ENCODE results near the gene EVL.

The EVL gene

DNA sequence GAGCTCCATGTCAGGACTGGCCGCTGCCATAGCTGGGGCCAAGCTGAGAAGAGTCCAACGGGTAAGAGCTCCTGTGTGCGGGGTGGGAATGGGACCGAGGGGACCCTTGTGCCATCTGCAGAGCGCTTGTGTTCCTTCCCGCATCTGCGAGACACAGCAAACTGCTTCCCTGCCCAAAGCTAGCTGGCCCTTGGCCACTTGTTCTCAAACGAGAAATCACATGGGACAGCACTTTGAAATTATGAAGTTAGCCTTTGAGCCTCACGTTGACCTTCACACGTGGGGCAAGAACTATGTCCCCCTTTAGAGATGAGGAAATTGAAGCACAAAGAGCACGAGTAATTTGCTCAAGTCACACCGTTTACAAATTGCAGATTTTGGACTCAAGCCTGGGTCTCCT lies 63.5 kb downstream of the EVL start:
- DNase-seq (ENCODE audit: low read depth in 2 of 2): no peak

DNA sequence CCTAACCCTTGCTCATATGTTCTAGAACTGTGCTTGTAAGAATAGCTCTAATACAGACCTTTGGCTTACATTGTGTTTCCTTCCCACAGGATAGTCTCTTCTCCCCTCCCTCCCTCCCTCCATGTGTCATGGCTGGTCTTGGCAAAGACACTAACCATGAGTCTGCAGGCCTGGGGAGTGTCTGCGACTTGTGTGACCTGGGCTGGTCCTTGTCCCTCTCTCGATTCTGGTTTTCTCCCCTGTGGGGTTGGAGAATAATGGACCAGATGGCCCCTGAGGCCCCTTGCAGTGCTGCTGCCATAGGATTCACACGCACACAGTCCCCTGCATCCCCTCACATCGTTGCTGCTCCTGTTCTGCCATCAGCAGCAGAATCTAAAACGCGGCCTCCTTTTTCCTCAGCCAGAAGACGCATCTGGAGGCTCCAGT lies 64.0 kb downstream of the EVL start:
- DNase-seq (ENCODE audit: low read depth in 2 of 2): no peak

DNA sequence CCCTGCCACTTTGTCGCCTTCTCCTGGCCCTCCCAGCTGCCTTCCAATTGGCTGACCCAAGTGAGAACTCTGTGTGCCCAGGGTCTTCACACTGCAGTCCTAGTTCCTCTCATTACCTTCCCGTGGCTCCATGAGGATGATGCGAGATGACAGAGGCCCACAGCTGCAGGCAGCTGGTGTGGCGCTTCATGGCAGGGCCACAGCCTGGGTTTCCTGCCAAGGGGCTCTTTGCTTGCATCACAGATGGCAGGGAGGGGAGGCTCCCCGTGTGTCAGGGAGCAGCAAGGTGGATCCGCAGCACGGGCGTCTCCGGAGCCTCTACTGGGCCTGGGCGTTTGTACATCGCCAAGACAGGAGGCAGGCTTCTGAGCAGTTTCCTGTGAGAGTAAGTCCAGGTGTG lies 65.3 kb downstream of the EVL start:
- DNase-seq (ENCODE audit: low read depth in 2 of 2): no peak

DNA sequence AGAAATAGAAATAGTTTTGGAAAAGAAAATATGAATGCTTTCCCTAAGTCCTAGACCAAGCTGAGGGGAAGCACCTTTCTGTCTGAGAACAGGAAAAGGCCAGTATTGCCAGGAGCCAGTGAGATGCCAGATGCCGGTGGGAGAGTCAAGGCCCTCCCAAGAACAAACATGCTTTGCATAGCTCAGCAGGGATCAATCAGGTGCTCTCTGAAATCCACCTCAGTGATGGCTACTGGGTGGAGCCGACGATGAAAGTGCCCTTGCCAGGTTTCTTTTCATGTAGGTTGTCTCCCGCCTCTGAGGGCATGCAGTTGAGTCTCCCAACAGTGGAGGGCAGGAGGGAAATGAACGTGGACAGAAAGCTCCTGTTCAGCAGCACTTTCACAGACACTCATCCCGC lies 66.0 kb downstream of the EVL start:
- DNase-seq (ENCODE audit: low read depth in 2 of 2): no peak

DNA sequence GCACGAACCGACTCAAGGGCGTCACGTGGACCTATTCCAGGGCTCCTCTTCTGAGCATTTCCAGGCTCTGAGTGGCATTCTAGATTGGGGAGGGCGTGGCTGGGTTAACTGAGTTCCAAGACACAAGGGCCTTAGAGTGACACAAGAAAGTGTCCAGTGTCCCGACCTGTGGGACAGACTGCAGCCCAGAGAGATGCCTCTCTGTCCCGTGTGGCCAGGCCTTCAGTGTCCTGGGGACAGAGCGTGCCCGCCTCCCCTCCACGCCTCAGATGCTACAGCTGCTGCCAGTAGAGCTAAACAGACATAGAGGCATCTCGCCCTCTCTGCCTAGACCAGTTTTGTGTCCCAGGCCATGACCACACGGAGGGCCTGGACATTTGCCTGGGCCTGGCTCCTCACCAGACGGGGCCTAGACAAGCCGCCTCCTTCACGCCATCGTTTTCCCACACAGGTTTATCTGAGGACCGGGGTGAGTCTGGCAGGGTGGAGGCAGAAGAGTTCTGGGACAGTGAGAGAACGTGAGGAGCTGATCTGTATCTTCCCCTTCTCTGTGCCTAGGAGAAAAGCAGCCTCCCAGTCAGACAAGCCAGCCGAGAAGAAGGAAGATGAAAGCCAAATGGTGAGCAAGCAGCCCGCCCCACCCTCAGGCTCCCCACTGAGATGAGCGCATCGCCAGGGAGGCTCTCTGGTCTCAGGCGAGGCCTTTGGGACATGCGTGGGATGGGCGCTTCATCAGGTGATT lies 67.1 kb downstream of the EVL start:
- no peak for DNase-seq (ENCODE audit: low read depth in 2 of 2)

DNA sequence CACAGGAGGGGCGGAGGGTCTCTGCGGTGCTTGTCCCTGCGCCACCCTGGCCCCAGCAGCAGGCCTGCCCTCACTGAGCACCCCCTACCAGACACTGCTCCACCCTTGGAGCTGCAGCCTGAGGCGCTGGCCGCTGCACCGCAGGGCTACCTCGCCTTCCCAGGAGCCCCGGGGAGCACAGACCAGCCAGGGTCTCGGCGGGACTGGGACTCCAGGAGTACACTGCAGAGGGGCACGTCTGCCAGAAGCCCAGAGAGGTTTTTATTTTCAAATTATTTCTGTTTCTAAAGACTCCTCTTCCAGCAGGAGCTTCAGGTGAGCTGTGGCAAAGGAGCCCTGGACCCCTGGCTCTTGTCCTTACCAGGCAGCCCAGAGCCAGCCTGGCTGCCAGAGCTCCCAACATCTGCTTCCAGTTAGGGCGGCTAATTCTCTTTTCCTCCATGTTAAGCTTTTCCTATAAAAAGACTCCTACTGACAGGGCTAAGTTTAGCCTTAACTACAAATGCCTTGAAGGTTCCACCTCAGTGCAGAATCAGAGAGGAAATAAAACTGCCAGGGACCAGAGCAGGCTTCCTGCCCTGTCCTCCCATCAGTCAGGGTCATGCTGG lies 67.8 kb downstream of the EVL start:
- DNase-seq (ENCODE audit: low read depth in 2 of 2): no peak

DNA sequence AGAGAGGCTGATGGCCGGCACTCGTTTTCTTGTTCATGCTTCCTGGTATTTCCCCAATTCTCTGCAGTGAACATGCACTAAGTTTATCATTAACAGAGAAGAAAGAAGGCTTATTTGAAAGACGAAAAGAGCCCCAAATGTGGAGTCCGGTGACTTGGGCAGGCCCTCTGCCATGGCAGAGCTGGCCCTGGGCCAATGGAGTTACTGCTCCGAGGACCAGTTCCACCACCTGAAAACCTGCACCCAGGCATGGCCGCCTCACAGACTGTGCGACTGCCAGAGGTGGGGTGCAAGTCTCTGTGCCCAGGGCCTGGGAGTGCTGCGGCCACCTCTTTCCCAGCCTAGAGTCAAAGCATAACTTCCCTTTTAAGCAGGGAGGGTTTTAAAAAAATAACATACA lies 69.4 kb downstream of the EVL start:
- no peak for DNase-seq (ENCODE audit: low read depth in 2 of 2)

DNA sequence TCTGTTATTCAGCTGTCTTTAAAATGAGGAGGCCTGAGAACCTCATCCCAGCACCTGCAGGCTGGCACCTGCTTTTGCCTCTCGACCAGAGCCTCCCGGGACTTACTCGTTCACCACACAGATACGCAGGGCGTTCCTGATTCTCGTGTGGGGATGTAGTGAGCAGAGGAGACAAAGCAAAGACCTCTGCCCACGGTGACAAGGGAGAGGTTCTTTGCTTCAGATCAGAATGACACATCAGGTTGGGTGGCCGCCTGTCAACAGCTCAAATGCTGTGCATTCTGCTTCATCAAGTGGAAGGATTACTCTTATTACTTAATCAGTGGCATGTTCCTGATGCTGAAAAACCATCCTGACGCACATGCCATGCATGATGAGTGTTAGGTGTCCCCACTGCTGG lies 69.9 kb downstream of the EVL start:
- DNase-seq (ENCODE audit: low read depth in 2 of 2): no peak

DNA sequence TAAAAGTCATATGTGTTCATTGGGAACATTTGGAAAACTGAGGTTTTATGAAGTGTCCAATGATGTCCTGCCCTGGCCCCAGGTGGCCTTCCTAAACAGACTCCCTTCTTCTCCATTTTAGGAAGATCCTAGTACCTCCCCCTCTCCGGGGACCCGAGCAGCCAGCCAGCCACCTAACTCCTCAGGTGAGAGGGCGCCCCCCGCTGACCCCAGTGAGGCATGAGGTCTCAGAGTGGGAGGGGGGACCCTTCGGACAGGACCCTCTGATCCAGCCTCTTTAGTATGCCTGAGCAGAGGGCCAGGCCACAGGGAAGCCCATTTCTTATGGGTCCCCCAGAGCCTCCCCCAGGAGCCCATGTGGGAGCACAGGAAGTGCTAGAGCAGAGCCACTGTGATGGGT lies 70.6 kb downstream of the EVL start:
- no peak for DNase-seq (ENCODE audit: low read depth in 2 of 2)

DNA sequence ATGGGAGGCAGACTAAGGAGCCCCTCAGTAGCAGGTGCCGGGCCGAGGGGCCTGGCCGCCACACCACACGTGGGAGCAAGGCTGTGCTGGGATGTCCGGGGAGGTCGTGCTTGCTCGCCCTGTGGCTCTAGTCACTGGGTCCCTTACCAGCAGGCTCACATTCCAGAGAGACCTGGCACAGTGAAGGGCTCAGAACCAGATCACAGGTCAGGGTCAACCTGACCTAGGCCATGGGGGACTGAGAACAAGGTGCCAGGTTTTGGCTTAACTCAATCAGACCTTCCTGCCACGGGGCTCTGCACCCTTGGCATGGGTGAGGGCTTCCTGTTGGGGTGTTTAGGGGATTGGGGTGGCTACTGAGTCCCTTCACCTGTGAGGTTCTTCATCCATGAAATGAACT lies 72.0 kb downstream of the EVL start:
- DNase-seq (ENCODE audit: low read depth in 2 of 2): no peak

DNA sequence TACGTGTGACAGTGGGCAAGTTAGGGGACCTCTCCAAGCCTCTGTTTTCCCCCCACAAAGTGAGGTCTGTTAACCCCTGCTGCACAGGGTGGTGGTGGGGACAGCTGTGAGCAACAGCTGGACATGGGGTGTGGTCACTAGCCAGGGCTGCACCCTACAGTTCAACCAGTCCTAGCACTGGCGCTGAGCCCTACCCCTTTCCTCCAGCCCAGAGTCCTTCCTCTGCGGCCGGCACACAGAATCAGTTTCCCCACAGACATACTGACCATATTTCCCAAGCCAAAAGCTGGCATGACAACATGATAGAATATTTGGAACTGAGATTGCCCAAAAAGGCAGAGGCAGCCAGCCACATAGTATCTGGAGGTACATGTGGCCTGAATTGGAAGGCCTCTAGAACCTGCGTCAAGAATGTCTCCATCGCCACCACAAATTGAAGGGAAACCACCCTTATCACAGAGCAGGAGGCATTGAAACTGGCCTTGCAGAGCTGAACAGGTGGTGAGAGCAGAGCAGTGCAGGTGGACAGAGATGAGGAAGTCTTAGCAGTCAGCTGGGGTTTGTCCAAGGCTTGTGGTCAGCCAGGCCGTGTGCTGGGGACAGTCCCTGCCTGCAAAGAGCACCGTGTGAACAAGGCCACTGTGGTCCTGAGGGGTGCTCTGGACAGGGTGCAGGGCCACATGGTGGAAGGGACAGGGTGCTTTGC lies 73.0 kb downstream of the EVL start:
- no peak for DNase-seq (ENCODE audit: low read depth in 2 of 2)

DNA sequence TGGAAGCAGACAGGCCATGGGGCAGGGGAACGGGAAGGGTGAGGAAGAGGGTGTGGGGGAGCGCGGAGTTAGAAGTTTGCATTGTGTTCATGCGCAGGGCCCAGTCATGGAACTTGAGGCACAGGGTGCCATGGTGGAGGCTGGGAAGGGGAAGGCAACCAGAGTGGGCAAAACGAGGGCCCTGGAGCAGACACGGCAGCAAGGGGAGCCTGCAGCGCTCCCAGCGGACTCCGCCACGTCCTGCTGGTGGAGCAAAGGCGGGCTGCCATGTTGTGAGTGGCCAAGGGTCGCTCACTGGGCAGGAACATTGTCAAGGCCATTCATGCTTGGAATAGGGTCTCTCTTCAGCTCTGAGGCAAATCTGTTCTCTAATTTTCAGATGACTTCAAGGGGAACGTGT lies 73.7 kb downstream of the EVL start:
- DNase-seq (ENCODE audit: low read depth in 2 of 2): no peak

DNA sequence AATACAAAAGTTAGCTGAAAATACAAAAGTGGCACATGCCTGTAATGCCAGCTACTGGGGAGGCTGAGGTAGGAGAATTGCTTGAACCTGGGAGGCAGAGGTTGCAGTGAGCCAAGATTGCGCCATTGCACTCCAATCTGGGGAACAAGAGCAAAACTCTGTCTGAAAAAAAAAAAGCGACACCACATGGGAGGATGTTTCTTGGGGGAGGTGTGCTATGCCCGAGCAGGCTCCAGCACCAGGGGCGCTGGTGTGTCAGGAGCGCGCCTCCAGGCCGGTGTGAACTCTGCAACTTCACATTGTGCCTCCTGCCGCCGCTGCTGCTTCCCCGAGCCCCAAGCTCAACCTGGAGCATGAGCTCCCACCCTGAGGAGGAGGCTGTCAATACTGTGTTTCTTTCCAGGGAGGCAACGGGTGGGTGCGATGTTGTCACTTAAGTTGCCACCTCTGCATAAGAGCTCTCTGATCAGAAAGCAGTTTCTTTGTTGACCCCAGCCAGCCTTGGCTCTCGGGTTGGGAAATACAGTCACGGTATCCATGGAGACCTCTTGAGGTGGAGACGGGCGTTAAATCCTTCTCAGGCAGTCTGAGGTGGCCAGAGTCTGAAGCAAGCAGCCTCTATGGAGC lies 75.3 kb downstream of the EVL start:
- no peak for DNase-seq (ENCODE audit: low read depth in 2 of 2)

DNA sequence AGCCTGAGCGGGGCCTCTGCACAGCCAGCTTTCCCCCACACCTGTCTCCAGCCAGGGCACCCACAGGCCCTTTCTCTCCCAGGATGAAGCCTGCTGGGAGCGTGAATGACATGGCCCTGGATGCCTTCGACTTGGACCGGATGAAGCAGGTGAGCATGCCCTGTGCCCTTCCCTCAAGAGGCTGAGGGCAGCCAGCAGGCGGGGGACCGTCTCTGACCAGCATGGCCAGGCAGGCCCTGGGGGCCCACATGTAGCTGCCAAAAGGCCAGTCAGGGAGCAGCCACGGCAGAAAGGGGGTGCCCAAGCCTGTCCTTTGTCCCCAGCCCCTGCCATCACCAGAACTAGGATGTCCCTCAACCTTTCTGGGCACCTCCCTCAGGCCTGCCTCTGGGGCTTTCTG lies 75.9 kb downstream of the EVL start:
- DNase-seq (ENCODE audit: low read depth in 2 of 2): no peak

DNA sequence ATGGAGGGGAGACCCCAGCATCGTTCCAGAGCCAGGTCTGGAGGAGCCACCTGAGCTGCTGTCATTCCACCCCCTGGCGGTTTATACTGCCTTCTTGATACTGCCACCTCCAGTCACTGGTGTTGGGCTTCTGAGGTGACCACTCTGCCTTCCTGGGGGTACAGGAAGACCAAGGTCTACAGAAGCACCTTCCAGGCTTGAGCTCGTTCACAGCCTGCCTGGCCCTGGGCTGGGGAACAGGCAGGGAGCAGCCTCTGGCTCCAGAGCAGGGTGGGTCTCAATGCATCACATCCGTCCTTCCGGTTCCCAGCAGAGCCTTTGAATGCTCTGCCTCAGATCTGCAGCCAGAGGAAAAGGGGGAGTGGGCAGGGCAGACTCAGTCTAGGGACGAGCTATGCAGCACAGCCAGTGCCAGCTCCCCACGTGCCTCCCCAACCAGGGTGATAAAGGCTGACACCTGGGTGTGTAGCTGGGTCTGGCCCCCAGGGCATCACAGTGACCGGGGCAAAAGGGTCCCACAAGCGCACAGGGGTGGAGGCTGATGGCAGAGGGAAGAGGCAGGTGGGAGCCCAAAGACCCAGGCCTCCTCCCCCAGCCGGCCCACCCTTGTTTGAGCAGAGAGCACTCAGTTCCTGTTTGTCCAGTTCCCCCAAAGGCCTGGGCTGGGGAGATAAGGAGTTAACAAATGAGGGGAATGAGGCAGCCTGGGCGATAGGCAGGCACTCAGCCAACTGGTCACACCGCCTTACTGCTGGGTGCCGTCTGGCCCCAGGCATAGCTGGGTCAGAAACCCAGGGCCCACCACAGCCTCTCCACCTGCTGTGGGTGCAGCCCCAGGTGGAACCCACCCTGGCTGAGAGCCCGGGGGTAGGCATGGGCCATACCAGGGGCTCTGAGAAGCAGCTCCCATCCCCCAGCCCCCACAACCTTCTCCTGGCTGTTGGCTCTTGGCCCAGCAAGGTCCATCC lies 77.1 kb downstream of the EVL start:
- no peak for DNase-seq (ENCODE audit: low read depth in 2 of 2)

DNA sequence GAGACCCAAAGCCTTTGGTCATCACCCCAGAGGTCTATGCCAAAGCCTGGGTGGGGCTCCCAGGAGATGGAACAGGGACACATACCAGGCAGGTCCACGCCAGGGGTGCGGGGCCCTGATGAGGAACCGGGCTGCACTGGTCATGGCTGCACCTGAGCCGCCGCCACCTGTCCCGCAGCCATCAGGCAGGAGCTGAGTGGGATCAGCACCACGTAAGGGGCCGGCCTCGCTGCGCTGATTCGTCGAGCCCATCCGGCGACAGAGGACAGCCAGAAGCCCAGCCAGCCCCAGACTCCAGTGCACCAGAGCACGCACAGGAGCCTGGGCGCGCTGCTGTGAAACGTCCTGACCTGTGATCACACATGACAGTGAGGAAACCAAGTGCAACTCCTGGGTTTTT lies 78.3 kb downstream of the EVL start:
- no peak for DNase-seq (ENCODE audit: low read depth in 2 of 2)

DNA sequence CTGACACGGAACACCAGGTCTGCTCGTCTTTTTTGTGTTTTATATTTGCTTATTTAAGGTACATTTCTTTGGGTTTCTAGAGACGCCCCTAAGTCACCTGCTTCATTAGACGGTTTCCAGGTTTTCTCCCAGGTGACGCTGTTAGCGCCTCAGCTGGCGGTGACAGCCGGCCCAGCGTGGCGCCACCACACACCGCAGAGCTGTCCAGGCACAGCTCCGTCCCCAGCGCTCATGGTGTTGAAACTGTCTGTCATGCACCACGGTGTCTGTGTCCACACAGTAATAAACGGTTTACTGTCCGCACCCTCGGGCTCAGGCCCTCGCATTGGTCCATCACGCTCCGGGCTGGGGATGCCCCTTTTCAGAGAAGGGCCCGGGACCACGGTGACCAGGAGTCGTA lies 78.7 kb downstream of the EVL start:
- DNase-seq (ENCODE audit: low read depth in 2 of 2): no peak

DNA sequence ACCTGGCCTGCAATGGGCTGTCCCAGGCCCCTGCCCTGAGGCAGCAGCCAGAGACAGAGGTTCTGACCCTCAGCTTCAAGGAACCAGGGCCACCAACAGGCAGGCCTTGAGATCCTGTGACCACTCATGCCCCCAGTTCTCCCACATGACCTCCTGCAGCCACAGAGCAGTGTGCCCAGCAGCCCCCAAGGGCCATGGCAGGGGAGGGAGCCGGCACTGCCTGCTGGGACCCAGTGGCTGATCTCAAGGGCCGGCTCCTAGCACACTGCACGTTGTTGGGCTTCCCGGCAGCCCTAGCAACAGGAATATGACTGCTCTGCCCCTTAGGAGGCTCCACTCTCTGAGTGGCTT lies 79.4 kb downstream of the EVL start:
- DNase-seq (ENCODE audit: low read depth in 2 of 2): no peak

DNA sequence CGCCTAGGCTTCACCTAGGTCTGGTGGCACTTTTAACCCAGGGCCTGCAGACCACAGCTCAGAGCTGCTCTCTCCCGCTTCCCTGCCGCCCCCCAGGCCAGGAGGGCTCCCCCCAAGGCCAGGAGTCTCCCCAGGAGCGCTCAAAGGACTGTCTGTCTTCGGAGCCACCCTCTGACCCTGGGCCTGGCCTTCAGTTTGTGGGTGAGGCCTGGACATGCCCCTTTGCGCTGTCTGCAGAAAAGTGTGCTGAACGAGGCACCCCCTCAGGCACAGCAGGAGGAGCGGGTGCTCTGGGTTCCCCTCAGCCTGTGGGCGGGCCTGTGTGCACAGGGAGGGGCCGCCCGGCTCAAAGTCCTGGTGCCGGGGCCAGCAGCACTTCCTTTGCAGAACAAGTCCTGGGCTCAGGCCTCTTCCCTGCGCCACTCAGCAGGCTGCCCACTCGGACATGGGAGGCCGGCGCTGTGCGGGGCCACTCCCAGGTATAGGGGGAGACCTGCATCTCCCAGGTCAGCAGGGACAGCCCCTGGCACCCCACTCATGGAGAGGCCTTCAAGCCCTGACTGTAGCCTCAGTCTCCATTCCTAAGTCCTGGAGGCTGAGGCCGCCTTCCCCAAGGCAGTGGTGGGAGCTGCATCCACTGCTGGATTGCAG lies 79.9 kb downstream of the EVL start:
- no peak for DNase-seq (ENCODE audit: low read depth in 2 of 2)

DNA sequence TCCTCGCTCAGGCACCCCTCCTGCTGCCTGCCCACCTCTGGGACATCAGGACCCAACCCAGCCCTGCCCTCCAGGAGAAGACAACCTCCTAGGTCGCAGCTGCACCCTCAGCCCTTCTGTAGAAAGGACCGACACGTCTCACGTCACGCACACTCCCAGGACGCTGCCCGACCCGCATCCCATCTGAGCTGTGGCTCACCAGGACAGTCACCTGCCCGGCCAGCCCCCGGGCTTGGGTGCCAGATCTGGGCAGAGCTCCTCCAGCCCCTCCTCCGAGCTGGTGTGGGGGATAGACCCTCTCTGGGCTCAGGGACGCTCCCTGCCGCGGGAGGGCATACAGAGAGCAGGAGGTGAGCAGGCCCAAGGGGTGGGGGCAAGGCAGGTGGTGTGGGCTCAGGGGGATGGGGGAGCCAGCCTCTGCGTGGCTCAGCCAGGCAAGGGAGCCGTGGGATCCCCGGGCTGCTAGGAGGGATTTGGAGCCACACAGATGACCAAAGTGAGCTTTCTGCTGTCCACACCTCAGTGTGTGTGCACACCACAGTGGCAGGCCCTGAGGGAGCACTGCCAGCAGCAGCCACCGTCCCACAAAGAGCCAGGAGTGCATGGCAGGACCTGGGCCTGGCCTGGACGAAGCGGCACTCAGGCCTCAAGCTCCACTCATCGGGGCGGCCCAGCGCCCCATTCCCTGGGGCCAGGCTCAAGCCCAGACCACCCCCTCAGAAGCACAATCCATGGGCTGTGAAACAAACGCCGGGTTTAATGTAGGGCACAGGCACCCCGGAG lies 80.7 kb downstream of the EVL start:
- DNase-seq (ENCODE audit: low read depth in 2 of 2): no peak
